DOHH2 (cell line): ENCODE data around the gene TOR1AIP2.
"Not testable (repeated sequence)": the region's sequence is repeated elsewhere in the genome, so short reads cannot be mapped to it uniquely, and the experiment has no call there.

Source experiments
- CTCF ChIP-seq: fragments of 200-600 bp; sonication (generic); IDR thresholded peaks from one replicate; pipeline ENCODE4 v1.5.1; 2014; ENCODE audit warnings: antibody characterized with exemption, mild to moderate bottlenecking, low read depth, low read length; ENCODE audit not compliant: poor library complexity, severe bottlenecking
- EZH2phosphoT487 ChIP-seq: fragments of 200-600 bp; sonication (generic); IDR thresholded peaks from 2 replicates; pipeline ENCODE4 v1.6.1; 2017; ENCODE audit warnings: borderline replicate concordance, mild to moderate bottlenecking, antibody characterized with exemption, low read length, moderate library complexity, mixed read lengths

GRCh38 chr1:179836686-179837445 lies 40.7 kb downstream of the TOR1AIP2 start:
- not testable (repeated sequence) for TF ChIP-seq CTCF, EZH2phosphoT487
